WTC11 (cell line): ENCODE data around the gene MT1M. TPM values are rescaled to one million over a fixed set of nuclear protein-coding genes. Genes with fewer than 3 reads are reported as not detected.

Source experiments
- CREB1 ChIP-seq: sonication (generic); formaldehyde crosslinking; IDR thresholded peaks from 2 replicates; pipeline ENCODE4 v1.8.0; 2023; ENCODE audit warnings: mild to moderate bottlenecking, missing genetic modification reagents
- CTCF ChIP-seq: fragments of 200-600 bp; IDR thresholded peaks from 2 replicates; pipeline ENCODE4 v1.8.0; 2022; ENCODE audit warnings: antibody characterized with exemption
- ELF4 ChIP-seq: sonication (generic); formaldehyde crosslinking; IDR thresholded peaks from 2 replicates; pipeline ENCODE4 v1.8.1; 2022; ENCODE audit warnings: low read depth, mild to moderate bottlenecking, moderate library complexity, missing genetic modification reagents
- NFATC4 ChIP-seq: fragments of 250-450 bp; sonication (Bioruptor Pico); IDR thresholded peaks from 2 replicates; pipeline ENCODE4 v1.9.0; 2021; ENCODE audit warnings: mild to moderate bottlenecking
- NFE2L1 ChIP-seq: sonication (generic); formaldehyde crosslinking; IDR thresholded peaks from 2 replicates; pipeline ENCODE4 v1.8.1; 2023; ENCODE audit warnings: missing genetic modification reagents
- NFYB ChIP-seq: sonication (generic); formaldehyde crosslinking; conservative IDR thresholded peaks from 2 replicates; pipeline ENCODE4 v1.8.0; 2022; ENCODE audit warnings: low read depth, missing genetic modification reagents
- PRDM15 ChIP-seq: sonication (generic); formaldehyde crosslinking; IDR thresholded peaks from 2 replicates; pipeline ENCODE4 v1.8.0; 2022; ENCODE audit warnings: missing genetic modification reagents
- RORB ChIP-seq: fragments of 250-450 bp; sonication (Bioruptor Pico); IDR thresholded peaks from 2 replicates; pipeline ENCODE4 v1.9.0; 2021; ENCODE audit warnings: mild to moderate bottlenecking
- SP1 ChIP-seq: sonication (generic); formaldehyde crosslinking; conservative IDR thresholded peaks from 2 replicates; pipeline ENCODE4 v1.8.1; 2022; ENCODE audit warnings: missing genetic modification reagents
- TEAD4 ChIP-seq: sonication (generic); formaldehyde crosslinking; IDR thresholded peaks from 2 replicates; pipeline ENCODE4 v1.8.0; 2022; ENCODE audit warnings: mild to moderate bottlenecking, missing genetic modification reagents
- USF1 ChIP-seq: sonication (generic); formaldehyde crosslinking; IDR thresholded peaks from 2 replicates; pipeline ENCODE4 v1.8.0; 2022; ENCODE audit warnings: mild to moderate bottlenecking, missing genetic modification reagents
- ZNF317 ChIP-seq: sonication (generic); formaldehyde crosslinking; IDR thresholded peaks from 2 replicates; pipeline ENCODE4 v1.8.1; 2023; ENCODE audit warnings: low read depth, mild to moderate bottlenecking, moderate library complexity, missing genetic modification reagents, borderline replicate concordance
- ZNF416 ChIP-seq: fragments of 250-450 bp; sonication (Bioruptor Pico); IDR thresholded peaks from 2 replicates; pipeline ENCODE4 v1.9.0; 2021; ENCODE audit warnings: mild to moderate bottlenecking, inconsistent platforms
- ZNF425 ChIP-seq: fragments of 250-450 bp; sonication (Bioruptor Pico); conservative IDR thresholded peaks from 2 replicates; pipeline ENCODE4 v1.9.0; 2021; ENCODE audit warnings: mild to moderate bottlenecking
- total RNA-seq: library from RNA; stranded (reverse); gene quantifications from 3 replicates; pipeline ENCODE4 v1.2.3, GENCODE V29; 2021
- TF ChIP-seq, protein P1 (sequence below): sonication (generic); formaldehyde crosslinking; conservative IDR thresholded peaks from 2 replicates; pipeline ENCODE4 v1.8.1; 2022; ENCODE audit warnings: mild to moderate bottlenecking, missing genetic modification reagents
- TF ChIP-seq, protein P2 (sequence below): sonication (generic); formaldehyde crosslinking; IDR thresholded peaks from 2 replicates; pipeline ENCODE4 v1.8.1; 2022; ENCODE audit warnings: low read depth, mild to moderate bottlenecking, moderate library complexity, missing genetic modification reagents, borderline replicate concordance
- TF ChIP-seq, protein P3 (sequence below): sonication (generic); formaldehyde crosslinking; IDR thresholded peaks from 2 replicates; pipeline ENCODE4 v1.8.0; 2023; ENCODE audit warnings: missing genetic modification reagents
- TF ChIP-seq, protein P4 (sequence below): sonication (generic); formaldehyde crosslinking; IDR thresholded peaks from 2 replicates; pipeline ENCODE4 v1.8.1; 2023; ENCODE audit warnings: mild to moderate bottlenecking, moderate library complexity, missing genetic modification reagents
- TF ChIP-seq, protein P5 (sequence below): sonication (generic); formaldehyde crosslinking; IDR thresholded peaks from 2 replicates; pipeline ENCODE4 v1.8.1; 2023; ENCODE audit warnings: mild to moderate bottlenecking, missing genetic modification reagents
- TF ChIP-seq, protein P6 (sequence below): sonication (generic); formaldehyde crosslinking; IDR thresholded peaks from 2 replicates; pipeline ENCODE4 v1.8.1; 2023; ENCODE audit warnings: mild to moderate bottlenecking, missing genetic modification reagents, moderate library complexity

MT1M gene
- total RNA-seq, 1 experiment from 2014 or later: 4.7 TPM

- TF ChIP-seq CREB1 (CRISPR knock-in tag) (no peak), CTCF (no peak), ZNF425 (no peak), USF1 (0 out of 2 replicates have a peak, but pooled peaks have one; percentile 20), NFATC4 (no peak), RORB (no peak), ZNF317 (CRISPR knock-in tag) (no peak), PRDM15 (CRISPR knock-in tag) (no peak), ZNF416 (CRISPR knock-in tag) (no peak), SP1 (CRISPR knock-in tag) (no peak), NFE2L1 (CRISPR knock-in tag) (no peak), ELF4 (no peak), NFYB (CRISPR knock-in tag) (no peak), TEAD4 (CRISPR knock-in tag) (no peak)
- TF ChIP-seq, protein P1, sequence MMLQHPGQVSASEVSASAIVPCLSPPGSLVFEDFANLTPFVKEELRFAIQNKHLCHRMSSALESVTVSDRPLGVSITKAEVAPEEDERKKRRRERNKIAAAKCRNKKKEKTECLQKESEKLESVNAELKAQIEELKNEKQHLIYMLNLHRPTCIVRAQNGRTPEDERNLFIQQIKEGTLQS: no peak
- TF ChIP-seq, protein P2, sequence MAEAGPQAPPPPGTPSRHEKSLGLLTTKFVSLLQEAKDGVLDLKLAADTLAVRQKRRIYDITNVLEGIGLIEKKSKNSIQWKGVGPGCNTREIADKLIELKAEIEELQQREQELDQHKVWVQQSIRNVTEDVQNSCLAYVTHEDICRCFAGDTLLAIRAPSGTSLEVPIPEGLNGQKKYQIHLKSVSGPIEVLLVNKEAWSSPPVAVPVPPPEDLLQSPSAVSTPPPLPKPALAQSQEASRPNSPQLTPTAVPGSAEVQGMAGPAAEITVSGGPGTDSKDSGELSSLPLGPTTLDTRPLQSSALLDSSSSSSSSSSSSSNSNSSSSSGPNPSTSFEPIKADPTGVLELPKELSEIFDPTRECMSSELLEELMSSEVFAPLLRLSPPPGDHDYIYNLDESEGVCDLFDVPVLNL (CRISPR knock-in tag): no peak
- TF ChIP-seq, protein P3, sequence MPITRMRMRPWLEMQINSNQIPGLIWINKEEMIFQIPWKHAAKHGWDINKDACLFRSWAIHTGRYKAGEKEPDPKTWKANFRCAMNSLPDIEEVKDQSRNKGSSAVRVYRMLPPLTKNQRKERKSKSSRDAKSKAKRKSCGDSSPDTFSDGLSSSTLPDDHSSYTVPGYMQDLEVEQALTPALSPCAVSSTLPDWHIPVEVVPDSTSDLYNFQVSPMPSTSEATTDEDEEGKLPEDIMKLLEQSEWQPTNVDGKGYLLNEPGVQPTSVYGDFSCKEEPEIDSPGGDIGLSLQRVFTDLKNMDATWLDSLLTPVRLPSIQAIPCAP (CRISPR knock-in tag): no peak
- TF ChIP-seq, protein P4, sequence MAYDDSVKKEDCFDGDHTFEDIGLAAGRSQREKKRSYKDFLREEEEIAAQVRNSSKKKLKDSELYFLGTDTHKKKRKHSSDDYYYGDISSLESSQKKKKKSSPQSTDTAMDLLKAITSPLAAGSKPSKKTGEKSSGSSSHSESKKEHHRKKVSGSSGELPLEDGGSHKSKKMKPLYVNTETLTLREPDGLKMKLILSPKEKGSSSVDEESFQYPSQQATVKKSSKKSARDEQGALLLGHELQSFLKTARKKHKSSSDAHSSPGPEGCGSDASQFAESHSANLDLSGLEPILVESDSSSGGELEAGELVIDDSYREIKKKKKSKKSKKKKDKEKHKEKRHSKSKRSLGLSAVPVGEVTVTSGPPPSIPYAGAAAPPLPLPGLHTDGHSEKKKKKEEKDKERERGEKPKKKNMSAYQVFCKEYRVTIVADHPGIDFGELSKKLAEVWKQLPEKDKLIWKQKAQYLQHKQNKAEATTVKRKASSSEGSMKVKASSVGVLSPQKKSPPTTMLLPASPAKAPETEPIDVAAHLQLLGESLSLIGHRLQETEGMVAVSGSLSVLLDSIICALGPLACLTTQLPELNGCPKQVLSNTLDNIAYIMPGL (CRISPR knock-in tag): no peak
- TF ChIP-seq, protein P5, sequence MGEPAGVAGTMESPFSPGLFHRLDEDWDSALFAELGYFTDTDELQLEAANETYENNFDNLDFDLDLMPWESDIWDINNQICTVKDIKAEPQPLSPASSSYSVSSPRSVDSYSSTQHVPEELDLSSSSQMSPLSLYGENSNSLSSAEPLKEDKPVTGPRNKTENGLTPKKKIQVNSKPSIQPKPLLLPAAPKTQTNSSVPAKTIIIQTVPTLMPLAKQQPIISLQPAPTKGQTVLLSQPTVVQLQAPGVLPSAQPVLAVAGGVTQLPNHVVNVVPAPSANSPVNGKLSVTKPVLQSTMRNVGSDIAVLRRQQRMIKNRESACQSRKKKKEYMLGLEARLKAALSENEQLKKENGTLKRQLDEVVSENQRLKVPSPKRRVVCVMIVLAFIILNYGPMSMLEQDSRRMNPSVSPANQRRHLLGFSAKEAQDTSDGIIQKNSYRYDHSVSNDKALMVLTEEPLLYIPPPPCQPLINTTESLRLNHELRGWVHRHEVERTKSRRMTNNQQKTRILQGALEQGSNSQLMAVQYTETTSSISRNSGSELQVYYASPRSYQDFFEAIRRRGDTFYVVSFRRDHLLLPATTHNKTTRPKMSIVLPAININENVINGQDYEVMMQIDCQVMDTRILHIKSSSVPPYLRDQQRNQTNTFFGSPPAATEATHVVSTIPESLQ: no peak
- TF ChIP-seq, protein P6, sequence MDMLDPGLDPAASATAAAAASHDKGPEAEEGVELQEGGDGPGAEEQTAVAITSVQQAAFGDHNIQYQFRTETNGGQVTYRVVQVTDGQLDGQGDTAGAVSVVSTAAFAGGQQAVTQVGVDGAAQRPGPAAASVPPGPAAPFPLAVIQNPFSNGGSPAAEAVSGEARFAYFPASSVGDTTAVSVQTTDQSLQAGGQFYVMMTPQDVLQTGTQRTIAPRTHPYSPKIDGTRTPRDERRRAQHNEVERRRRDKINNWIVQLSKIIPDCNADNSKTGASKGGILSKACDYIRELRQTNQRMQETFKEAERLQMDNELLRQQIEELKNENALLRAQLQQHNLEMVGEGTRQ (CRISPR knock-in tag): no peak
These were observed 15.0 kb upstream of the MT1M start (continued) for GRCh38 chr16:56617212-56618085.
